Uterus (tissue), 2 donors: Measurements from ENCODE around the gene LHX4.

ENCODE experiments used
- POLR2A ChIP-seq, 2 donors: fragments of 450-650 bp; IDR thresholded peaks; one replicate each; pipeline ENCODE4 v1.6.1; 2016; ENCODE audit warnings: antibody characterized with exemption in 2 of 2, mild to moderate bottlenecking in 1 of 2, moderate library complexity in 1 of 2
- TF ChIP-seq, protein P1 (sequence below), 4 experiments: fragments of 200-600 bp in 2 of 4; fragments of 450-650 bp in 2 of 4; sonication (generic) in 2 of 4; IDR thresholded peaks; one replicate each; pipeline ENCODE4 v1.5.1; 2016 to 2019; ENCODE audit warnings: antibody characterized with exemption in 4 of 4, mild to moderate bottlenecking in 2 of 4, moderate library complexity in 1 of 4

DNA sequence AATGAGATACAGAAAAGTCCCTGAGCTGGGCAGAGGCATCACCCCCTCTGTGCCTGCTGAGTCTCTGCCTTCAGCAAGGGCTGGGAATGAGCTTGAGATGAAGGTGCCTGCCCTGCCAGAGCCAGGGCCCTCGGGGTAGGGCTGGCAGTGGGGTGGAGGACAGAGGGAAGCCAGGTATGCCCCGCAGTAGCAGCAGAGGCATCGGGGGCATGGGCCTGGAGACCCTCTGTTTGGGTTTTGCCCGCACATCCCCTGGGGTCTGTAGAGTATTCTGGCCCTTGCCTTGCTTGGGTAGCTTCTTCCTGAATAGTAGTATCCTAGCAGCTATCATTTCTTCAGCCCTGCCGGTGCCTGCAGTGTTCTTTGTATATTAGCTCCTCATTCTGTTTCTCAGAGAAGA is 42.4 kb upstream of the LHX4 start:
- TF ChIP-seq POLR2A (IDR thresholded peaks at IDR 0.05), result no peak
- TF ChIP-seq, protein P1, sequence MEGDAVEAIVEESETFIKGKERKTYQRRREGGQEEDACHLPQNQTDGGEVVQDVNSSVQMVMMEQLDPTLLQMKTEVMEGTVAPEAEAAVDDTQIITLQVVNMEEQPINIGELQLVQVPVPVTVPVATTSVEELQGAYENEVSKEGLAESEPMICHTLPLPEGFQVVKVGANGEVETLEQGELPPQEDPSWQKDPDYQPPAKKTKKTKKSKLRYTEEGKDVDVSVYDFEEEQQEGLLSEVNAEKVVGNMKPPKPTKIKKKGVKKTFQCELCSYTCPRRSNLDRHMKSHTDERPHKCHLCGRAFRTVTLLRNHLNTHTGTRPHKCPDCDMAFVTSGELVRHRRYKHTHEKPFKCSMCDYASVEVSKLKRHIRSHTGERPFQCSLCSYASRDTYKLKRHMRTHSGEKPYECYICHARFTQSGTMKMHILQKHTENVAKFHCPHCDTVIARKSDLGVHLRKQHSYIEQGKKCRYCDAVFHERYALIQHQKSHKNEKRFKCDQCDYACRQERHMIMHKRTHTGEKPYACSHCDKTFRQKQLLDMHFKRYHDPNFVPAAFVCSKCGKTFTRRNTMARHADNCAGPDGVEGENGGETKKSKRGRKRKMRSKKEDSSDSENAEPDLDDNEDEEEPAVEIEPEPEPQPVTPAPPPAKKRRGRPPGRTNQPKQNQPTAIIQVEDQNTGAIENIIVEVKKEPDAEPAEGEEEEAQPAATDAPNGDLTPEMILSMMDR (IDR thresholded peaks at IDR 0.05), result no peak
